ENCODE results near the gene CPPED1.

The CPPED1 gene

GRCh38 chr16:12625068-12625467, 178.6 kb downstream of the CPPED1 start:
- no peak for DNase-seq (ENCODE audit: low read depth, low spot score)
- Histone ChIP-seq H3K9me3 (ENCODE audit: low read depth, low read length) (no peaks in the 10 kb centered on the region), H3K9ac (ENCODE audit: insufficient read length) (no peak overlapping the region), H3K4me3 (no peak overlapping the region), H3K27ac (no peak overlapping the region), H3K36me3 (ENCODE audit: insufficient read depth, low read length) (no peaks in the 10 kb centered on the region)
- TF ChIP-seq EZH2 (IDR thresholded peaks at IDR 0.05): no peak
- TF ChIP-seq POLR2AphosphoS5 (IDR thresholded peaks at IDR 0.05; ENCODE audit: borderline replicate concordance, low read depth, low read length): no peak
- TF ChIP-seq FOXP2 (optimal IDR thresholded peaks at IDR 0.05; ENCODE audit: control extremely low read depth, extremely low read length, insufficient read depth): no peak

GRCh38 chr16:12620150-12620549, 183.5 kb downstream of the CPPED1 start:
- no peak for TF ChIP-seq POLR2AphosphoS5 (IDR thresholded peaks at IDR 0.05; ENCODE audit: borderline replicate concordance, low read depth, low read length)
- TF ChIP-seq EZH2 (IDR thresholded peaks at IDR 0.05): no peak
- TF ChIP-seq FOXP2 (optimal IDR thresholded peaks at IDR 0.05; ENCODE audit: control extremely low read depth, extremely low read length, insufficient read depth): no peak
- H3K36me3 ChIP-seq (ENCODE audit: insufficient read depth, low read length): no peaks in the 10 kb centered on the region
- no peak overlapping the region for H3K27ac ChIP-seq
- H3K9ac ChIP-seq (ENCODE audit: insufficient read length): no peak overlapping the region
- H3K9me3 ChIP-seq (ENCODE audit: low read depth, low read length): no peaks in the 10 kb centered on the region
- no peak overlapping the region for H3K4me3 ChIP-seq
- no peak for DNase-seq (ENCODE audit: low read depth, low spot score)

GRCh38 chr16:12618515-12618914, 185.2 kb downstream of the CPPED1 start:
- Histone ChIP-seq H3K9ac (ENCODE audit: insufficient read length) (no peak overlapping the region), H3K9me3 (ENCODE audit: low read depth, low read length) (no peaks in the 10 kb centered on the region), H3K4me3 (no peak overlapping the region), H3K36me3 (ENCODE audit: insufficient read depth, low read length) (no peaks in the 10 kb centered on the region), H3K27ac (no peak overlapping the region)
- TF ChIP-seq EZH2 (IDR thresholded peaks at IDR 0.05) (no peak), FOXP2 (optimal IDR thresholded peaks at IDR 0.05; ENCODE audit: control extremely low read depth, extremely low read length, insufficient read depth) (no peak), POLR2AphosphoS5 (IDR thresholded peaks at IDR 0.05; ENCODE audit: borderline replicate concordance, low read depth, low read length) (no peak)
- DNase-seq (ENCODE audit: low read depth, low spot score): no peak

GRCh38 chr16:12617401-12617819, 186.3 kb downstream of the CPPED1 start:
- DNase-seq (ENCODE audit: low read depth, low spot score): no peak

GRCh38 chr16:12614662-12615278, 188.9 kb downstream of the CPPED1 start:
- no peak overlapping the region for H3K9ac ChIP-seq (ENCODE audit: insufficient read length)

More at GRCh38 chr16:12617401-12617819, 186.3 kb downstream of the CPPED1 start:
- Histone ChIP-seq H3K9ac (ENCODE audit: insufficient read length) (no peak overlapping the region), H3K36me3 (ENCODE audit: insufficient read depth, low read length) (no peaks in the 10 kb centered on the region), H3K4me3 (no peak overlapping the region), H3K27ac (no peak overlapping the region), H3K9me3 (ENCODE audit: low read depth, low read length) (no peaks in the 10 kb centered on the region)
- TF ChIP-seq POLR2AphosphoS5 (IDR thresholded peaks at IDR 0.05; ENCODE audit: borderline replicate concordance, low read depth, low read length) (no peak), EZH2 (IDR thresholded peaks at IDR 0.05) (no peak), FOXP2 (optimal IDR thresholded peaks at IDR 0.05; ENCODE audit: control extremely low read depth, extremely low read length, insufficient read depth) (no peak)

GRCh38 chr16:12613992-12614661, 189.6 kb downstream of the CPPED1 start:
- no peak for DNase-seq (ENCODE audit: low read depth, low spot score)
- Histone ChIP-seq H3K9ac (ENCODE audit: insufficient read length) (no peak overlapping the region), H3K36me3 (ENCODE audit: insufficient read depth, low read length) (no peaks in the 10 kb centered on the region), H3K27ac (no peak overlapping the region), H3K4me3 (no peak overlapping the region), H3K9me3 (ENCODE audit: low read depth, low read length) (no peaks in the 10 kb centered on the region)
- TF ChIP-seq POLR2AphosphoS5 (IDR thresholded peaks at IDR 0.05; ENCODE audit: borderline replicate concordance, low read depth, low read length) (no peak), FOXP2 (optimal IDR thresholded peaks at IDR 0.05; ENCODE audit: control extremely low read depth, extremely low read length, insufficient read depth) (no peak), EZH2 (IDR thresholded peaks at IDR 0.05) (no peak)

More at GRCh38 chr16:12614662-12615278, 188.9 kb downstream of the CPPED1 start:
- H3K4me3 ChIP-seq: no peak overlapping the region
- DNase-seq (ENCODE audit: low read depth, low spot score): no peak
- H3K27ac ChIP-seq: no peak overlapping the region
- no peak for TF ChIP-seq EZH2 (IDR thresholded peaks at IDR 0.05)
- TF ChIP-seq FOXP2 (optimal IDR thresholded peaks at IDR 0.05; ENCODE audit: control extremely low read depth, extremely low read length, insufficient read depth): no peak
- TF ChIP-seq POLR2AphosphoS5 (IDR thresholded peaks at IDR 0.05; ENCODE audit: borderline replicate concordance, low read depth, low read length): no peak
- H3K9me3 ChIP-seq (ENCODE audit: low read depth, low read length): no peaks in the 10 kb centered on the region
- H3K36me3 ChIP-seq (ENCODE audit: insufficient read depth, low read length): no peaks in the 10 kb centered on the region

- H3K4me3 ChIP-seq: no peak overlapping the region
- TF ChIP-seq EZH2 (IDR thresholded peaks at IDR 0.05) (no peak), FOXP2 (optimal IDR thresholded peaks at IDR 0.05; ENCODE audit: control extremely low read depth, extremely low read length, insufficient read depth) (no peak), POLR2AphosphoS5 (IDR thresholded peaks at IDR 0.05; ENCODE audit: borderline replicate concordance, low read depth, low read length) (no peak)
- H3K27ac ChIP-seq: no peak overlapping the region
- H3K36me3 ChIP-seq (ENCODE audit: insufficient read depth, low read length): no peaks in the 10 kb centered on the region
- no peak for DNase-seq (ENCODE audit: low read depth, low spot score)
- no peaks in the 10 kb centered on the region for H3K9me3 ChIP-seq (ENCODE audit: low read depth, low read length)
- no peak overlapping the region for H3K9ac ChIP-seq (ENCODE audit: insufficient read length)
Measured at GRCh38 chr16:12613131-12613991, 190.3 kb downstream of the CPPED1 start.

GRCh38 chr16:12612598-12613101, 191.0 kb downstream of the CPPED1 start:
- DNase-seq (ENCODE audit: low read depth, low spot score): no peak
- Histone ChIP-seq H3K27ac (no peak overlapping the region), H3K9me3 (ENCODE audit: low read depth, low read length) (no peaks in the 10 kb centered on the region), H3K9ac (ENCODE audit: insufficient read length) (no peak overlapping the region), H3K4me3 (no peak overlapping the region), H3K36me3 (ENCODE audit: insufficient read depth, low read length) (no peaks in the 10 kb centered on the region)
- TF ChIP-seq FOXP2 (optimal IDR thresholded peaks at IDR 0.05; ENCODE audit: control extremely low read depth, extremely low read length, insufficient read depth) (no peak), POLR2AphosphoS5 (IDR thresholded peaks at IDR 0.05; ENCODE audit: borderline replicate concordance, low read depth, low read length) (no peak), EZH2 (IDR thresholded peaks at IDR 0.05) (no peak)
